GM19467 (cell line): Measurements from ENCODE around the gene POU2AF2.
"Not testable (repeated sequence)": the region's sequence is repeated elsewhere in the genome, so short reads cannot be mapped to it uniquely, and the experiment has no call there.

Source experiments
- ATAC-seq: cut with Tn5 transposase; IDR thresholded peaks from one replicate; pipeline ENCODE4 v1.9.1; 2021; ENCODE audit warnings: mild to moderate bottlenecking, moderate library complexity; ENCODE audit not compliant: unreplicated experiment

Gene POU2AF2

DNA sequence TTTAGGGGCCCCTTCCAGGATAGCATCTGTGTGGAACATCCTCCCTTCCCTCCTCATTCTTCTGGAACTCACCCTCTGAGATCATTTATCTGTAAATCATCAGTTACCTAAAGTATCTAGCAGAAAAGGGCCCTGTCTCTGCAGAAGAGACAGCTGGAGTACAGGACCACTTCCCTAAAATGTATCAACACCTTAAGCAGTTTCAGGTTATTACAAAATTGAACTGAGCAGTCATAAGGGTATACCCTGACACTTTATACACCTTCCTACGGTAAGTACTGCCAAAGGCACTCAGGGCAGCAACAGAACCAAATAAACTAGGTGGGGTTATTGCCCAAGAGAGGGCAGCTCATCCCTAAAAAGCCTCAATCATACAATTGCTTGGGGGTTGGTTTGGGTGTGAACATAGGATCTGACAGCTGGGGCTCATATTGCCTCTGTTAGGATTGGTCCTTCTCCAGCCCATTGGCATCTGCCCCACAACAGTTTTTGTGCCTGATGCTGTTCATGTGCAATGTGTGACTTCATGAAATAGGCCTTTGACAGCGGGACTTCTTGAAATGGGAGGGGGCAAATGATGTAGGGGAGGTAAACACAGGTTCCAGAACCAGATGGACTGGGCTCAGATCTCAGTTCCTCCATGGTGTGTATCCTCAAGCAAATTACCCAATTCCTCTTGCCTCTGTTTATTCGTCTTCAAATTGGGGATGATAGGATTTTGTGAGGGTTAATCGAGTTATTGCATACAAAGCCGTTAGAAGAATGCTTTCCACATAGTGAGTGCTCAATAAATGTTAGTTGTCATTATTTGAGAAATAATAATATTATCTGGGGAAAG is 55.7 kb downstream of the POU2AF2 start:
- no peak for ATAC-seq

- no peak for ATAC-seq
These were observed 56.3 kb downstream of the POU2AF2 start for GRCh38 chr11:111301842-111302118.

GRCh38 chr11:111302298-111302697 is 56.8 kb downstream of the POU2AF2 start:
- no peak for ATAC-seq

GRCh38 chr11:111303461-111303860 is 57.9 kb downstream of the POU2AF2 start:
- ATAC-seq: no peak

GRCh38 chr11:111305162-111305802 is 59.8 kb downstream of the POU2AF2 start:
- ATAC-seq: no peak

GRCh38 chr11:111305876-111306275 is 60.4 kb downstream of the POU2AF2 start:
- no peak for ATAC-seq

DNA sequence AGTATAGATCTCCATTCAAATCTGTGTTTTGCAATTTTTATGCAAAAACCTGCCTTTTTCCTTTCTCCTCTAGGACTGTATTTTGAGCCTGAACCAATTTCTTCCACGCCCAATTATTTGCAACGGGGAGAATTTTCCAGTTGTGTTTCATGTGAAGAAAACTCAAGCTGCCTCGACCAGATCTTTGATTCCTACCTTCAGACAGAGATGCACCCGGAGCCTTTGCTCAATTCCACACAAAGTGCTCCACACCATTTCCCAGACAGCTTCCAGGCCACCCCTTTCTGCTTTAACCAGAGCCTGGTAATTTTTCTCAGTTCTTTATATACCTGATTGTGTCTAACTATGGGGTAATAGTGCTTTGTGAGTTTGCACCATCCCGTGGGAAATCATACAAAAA is 60.8 kb downstream of the POU2AF2 start:
- no peak for ATAC-seq

- no peak for ATAC-seq
These were observed 62.1 kb downstream of the POU2AF2 start for GRCh38 chr11:111307472-111308108.

- no peak for ATAC-seq
These were observed 62.6 kb downstream of the POU2AF2 start for GRCh38 chr11:111308140-111308539.

DNA sequence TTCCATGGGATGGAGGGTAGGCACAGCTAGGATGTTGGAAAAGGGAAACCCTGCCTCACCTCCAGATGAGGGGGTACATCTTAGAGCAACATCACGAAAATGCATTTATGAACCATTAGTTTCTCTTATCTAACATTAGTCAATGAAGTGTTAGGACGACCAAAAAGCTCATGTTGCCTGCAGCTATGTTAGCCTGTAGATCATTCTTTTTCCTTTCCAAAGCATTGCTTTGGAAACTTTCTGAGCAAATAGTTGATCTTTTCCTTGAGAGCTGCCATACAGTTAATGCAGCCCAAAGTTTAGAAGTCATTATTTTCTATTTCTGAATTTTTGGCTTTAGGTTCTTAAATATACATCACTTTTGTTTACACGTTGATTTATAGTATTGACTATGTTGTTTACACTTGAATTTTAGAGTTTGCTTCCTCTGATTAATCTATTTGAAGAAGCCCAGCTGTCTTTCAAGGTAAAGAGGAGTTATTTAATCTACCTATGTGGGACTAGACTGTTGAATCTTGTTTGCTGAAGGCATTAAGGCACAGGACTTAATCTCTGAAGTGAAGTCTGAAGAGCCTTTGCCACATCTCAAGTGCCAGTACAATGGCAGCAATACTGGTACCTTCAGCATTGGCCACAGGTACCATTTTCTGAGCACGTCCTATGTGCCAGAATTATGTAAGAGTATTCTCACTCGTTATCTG is 63.8 kb downstream of the POU2AF2 start:
- ATAC-seq: no peak

- ATAC-seq: no peak
These were observed 64.6 kb downstream of the POU2AF2 start for GRCh38 chr11:111310088-111310487.

DNA sequence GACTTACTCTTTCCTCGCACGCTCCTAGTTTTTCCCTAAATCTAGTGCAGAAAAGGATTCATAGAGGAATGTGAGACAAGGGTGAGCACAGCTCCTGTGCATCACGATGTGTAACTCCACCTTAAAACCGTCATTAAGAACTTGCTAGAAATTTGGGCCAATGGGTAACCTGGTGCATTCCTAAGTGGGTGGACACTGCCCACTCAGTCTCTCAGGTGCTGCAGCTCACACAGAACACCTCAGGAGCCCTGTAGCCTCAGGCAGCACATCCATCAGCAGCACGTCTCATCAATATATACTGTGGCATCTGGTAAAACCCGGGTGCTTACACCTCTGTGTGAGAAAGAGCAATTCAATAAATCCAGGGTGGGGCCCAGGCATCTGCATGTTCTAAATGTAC is 65.2 kb downstream of the POU2AF2 start:
- ATAC-seq: no peak

DNA sequence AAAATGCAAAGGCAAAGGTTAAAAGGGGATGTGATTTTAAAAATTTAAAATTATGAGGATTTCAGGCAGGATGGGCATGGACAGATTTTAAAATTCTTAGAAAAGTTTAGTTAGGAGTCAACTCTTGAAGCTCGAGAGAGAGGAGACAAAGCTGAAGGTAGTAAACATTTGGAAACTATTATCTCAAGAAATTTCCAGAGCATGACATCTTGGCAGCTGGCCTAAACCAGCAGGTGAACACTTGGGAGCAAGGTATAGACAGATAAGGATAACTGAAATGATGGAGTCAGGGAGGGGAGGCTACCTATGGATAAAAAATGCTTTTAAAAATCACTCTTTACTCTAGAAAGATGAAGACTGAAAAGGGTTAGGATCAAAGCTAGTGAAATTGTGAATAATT is 66.6 kb downstream of the POU2AF2 start:
- ATAC-seq: no peak

GRCh38 chr11:111319296-111319695 is 73.8 kb downstream of the POU2AF2 start:
- ATAC-seq: no peak

- not testable (repeated sequence) for ATAC-seq
These were observed 74.7 kb downstream of the POU2AF2 start for GRCh38 chr11:111320199-111320598.

DNA sequence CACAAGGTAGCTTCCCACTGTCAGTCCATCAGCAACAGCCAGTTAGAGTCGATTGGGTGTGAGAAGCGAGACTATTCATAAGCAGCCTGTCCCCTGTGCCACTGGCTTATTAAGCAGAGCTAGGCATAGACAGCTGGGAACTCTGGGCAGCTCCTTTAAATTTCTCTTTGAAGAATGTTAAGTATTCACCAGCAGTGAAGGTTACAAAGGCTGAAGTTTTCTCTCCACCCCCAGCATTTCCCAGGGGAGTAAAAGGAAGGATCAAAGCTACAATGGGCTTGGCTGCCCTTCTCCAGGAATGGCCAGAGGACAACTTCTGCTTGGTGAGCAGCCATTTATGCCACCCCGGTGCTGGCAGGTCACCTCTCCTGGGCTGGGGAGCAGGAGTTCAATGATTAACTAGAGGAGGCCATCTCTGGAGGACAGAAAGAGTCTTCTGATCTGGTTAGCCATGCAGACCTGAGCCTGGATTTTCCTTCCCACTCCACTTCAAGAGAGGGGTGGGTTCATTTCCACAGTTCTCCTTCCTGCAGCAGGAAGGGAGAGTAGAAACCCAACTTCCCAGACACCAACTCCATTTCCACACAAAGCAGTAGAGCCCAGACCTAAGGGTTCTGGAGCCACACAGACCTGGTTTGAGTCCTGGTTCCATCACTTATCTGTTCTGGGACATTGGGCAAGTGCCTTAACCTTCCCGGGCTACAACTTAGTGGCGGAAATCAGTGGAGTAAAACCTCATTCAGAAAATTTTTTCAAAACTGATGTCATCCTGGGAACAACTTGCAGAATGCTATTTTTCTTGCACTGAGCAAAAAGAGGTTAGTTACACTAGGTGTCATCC is 75.4 kb downstream of the POU2AF2 start:
- no peak for ATAC-seq

GRCh38 chr11:111322534-111322933 is 77.0 kb downstream of the POU2AF2 start:
- ATAC-seq: no peak

GRCh38 chr11:111324277-111324720 is 78.8 kb downstream of the POU2AF2 start:
- no peak for ATAC-seq

DNA sequence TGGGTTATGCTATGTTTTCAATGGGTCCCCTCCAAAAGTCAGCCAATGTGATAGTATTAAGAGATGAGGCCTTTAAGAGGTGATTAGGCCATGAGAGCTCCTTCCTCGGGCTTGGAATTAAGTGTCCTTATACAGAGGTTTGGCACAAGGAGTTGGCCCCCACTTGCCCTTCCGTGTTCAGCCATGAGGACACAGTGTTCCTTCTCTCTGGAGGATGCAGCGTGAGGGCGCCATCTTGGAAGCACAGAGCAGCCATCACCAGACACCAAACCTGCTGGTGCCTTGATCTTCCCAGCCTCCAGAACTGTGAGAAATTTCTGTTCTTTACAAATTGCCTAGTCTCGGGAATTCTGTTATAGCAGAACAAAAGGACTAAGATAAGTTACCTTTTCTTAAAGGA is 79.7 kb downstream of the POU2AF2 start:
- no peak for ATAC-seq

GRCh38 chr11:111326824-111327223 is 81.3 kb downstream of the POU2AF2 start:
- no peak for ATAC-seq
